GM18508 (cell line): ENCODE data around the gene ADRB1.

Source experiments
- ATAC-seq: cut with Tn5 transposase; IDR thresholded peaks from one replicate; pipeline ENCODE4 v1.9.1; 2021; ENCODE audit warnings: moderate number of reproducible peaks; ENCODE audit not compliant: insufficient read depth, unreplicated experiment

ADRB1 gene

GRCh38 chr10:114083040-114083439 is 39.4 kb downstream of the ADRB1 start:
- no peak for ATAC-seq

DNA sequence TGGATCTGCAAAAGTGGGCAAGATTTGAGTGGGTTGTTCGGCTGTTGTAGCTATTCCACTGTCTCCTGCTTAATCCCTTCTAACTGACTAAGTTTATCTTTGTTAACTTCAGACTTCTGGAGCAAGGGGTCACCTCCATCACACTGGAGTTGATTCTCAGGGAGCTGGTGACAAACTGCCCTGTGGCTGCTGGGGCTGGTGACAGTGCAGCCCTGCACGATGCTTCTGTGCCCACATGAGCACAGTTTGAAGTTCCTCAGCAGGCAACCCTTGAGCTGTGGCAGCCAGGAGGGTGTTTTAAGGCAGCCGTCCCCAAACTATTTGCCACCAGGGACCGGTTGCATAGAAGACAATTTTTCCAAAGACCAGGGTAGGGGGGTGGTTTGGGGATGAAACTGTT is 40.5 kb downstream of the ADRB1 start:
- ATAC-seq, result no peak

DNA sequence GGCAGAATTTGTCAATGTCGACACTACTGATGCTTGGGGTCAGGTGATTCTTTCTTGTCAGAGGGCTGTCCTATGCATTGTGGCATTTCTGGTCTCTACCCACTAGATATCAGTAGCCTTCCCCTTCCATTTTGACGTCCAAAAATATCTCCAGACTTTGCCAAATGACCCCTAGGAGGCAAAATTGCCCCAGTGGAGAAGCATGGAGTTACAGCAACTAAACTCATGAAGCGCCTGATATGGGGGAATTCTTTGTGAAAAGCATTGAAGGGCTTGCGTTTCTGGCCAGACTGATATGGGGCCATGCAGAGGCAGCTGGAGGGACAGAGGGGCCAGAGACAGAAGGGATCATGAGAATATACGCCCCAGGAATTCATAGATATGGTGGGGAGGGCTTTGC is 43.6 kb downstream of the ADRB1 start:
- ATAC-seq, result no peak

DNA sequence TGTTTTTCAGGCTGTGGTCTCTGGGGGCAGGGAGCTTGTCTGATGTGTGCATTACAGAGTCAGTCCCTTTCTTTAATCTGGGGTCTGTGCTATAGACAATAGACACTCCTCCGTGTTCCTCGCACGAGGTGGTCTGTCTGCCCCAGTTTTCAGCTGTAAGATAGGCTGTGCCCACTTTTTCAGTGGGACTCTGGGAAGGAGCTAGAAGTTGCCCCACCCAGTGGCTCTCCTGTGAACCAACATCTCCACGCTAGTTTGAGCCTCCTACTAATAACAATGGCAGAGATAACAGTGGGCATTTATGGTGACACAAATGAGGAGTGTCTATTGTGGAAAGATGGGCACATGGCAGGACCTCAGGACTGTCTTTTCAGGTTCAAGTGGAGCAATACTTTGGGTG is 44.0 kb downstream of the ADRB1 start:
- ATAC-seq, result no peak

GRCh38 chr10:114094795-114095194 is 51.1 kb downstream of the ADRB1 start:
- no peak for ATAC-seq

DNA sequence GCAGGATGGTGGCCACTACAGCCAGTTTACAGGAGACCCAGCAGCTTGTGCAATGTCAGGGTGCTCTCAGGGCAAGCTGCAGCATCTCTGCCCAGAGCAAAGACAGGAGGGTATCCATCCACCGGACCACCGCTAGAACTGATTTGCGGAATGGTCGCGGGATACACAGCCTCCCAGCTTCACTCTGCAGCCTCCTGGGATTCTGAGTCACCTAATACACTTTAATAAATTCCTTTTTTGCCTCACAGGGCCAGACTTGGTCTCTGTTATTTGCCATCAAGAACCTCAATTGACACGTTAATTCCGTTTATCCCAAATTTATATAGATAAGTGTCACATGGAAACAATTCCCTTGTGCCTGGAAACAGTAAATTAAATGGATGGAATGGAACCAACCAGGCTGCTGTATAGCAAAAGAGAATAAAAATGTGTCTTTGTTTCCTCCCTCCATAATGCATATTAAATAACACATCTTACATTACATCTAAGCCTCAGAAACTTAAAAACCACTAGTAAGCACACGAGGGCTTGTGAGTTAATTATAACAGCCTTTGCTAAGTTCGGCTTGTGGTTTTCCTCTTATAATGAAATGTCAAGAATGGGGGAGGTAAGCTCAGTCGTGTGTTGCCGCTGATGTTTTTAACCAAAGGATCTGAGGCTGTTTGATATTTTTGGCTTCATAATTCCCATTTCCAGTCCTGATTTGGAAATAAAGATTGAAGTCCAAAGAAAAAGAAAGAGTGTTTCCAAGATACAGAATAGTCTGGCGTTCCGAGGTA is 52.1 kb downstream of the ADRB1 start:
- ATAC-seq, result no peak
